D721Med (cell line): ENCODE data around the gene HELQ.
"Not testable (repeated sequence)": the region's sequence is repeated elsewhere in the genome, so short reads cannot be mapped to it uniquely, and the experiment has no call there.

Experiments used
- DNase-seq: peaks from one replicate; pipeline ENCODE4 v3.0.0; 2011; ENCODE audit warnings: low spot score; ENCODE audit not compliant: insufficient read length
- FAIRE-seq: peaks from 2 replicates; lab custom pipeline; 2011; peaks lifted over from hg19 to GRCh38; lab: Jason Lieb, UNC
- TF ChIP-seq, protein P1 (sequence below): IDR thresholded peaks from 2 replicates; pipeline ENCODE4 v1.5.1; 2012; ENCODE audit warnings: mild to moderate bottlenecking, control low read depth; ENCODE audit not compliant: insufficient read depth; ENCODE audit errors: missing control alignments

The HELQ gene

DNA sequence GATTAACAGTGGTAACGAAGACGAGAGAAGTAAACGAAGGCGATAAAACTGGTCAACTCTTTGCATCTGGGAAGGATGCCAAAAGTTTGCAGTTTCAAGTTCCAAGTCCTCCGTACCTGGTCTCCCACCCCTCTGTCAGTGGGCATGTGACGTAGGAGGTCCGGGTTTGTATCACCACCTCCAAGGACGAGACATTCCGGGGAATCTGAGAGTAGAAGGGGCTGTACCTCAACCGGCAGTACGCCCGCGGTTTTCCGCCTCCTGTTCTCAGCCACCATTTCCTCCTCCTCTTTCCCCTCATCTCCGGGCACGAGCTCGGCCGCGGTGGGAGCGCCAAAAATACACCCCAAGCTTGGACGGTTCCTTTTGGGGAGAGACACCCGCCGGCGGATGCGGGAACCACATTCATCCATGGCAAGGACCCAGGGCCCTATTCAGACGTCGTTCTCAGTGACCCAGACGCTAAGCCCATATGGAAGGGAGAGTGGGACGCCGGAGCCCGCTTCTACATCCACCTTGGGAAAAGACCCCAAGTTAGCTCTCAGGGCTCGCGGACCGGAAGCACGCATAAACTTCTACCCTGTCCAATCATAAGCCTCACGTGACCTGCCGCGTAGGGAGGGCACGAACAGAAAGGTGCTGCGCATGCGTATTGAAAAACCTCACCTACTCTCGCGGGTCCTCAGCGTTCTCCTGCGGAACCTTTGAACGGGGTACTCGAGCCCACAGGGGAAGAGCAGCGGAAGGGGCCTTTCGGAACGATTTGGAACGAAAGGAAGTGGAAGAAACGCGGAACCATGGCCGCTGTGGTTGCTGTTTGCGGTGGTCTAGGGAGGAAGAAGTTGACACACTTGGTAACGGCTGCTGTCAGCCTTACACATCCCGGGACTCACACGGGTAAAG is at the start of gene HELQ, which contains the start of gene MRPS18C:
HELQ (minus strand) TSS at position 543 of the 903 bp plus-strand sequence; CDS start at position 413, 130 bp downstream.
MRPS18C (plus strand) TSS at position 778 of the 903 bp plus-strand sequence; CDS start at position 798, 20 bp downstream.
- peak; percentile 57 for DNase-seq
- FAIRE-seq, result peak; percentile 66
- TF ChIP-seq, protein P1, sequence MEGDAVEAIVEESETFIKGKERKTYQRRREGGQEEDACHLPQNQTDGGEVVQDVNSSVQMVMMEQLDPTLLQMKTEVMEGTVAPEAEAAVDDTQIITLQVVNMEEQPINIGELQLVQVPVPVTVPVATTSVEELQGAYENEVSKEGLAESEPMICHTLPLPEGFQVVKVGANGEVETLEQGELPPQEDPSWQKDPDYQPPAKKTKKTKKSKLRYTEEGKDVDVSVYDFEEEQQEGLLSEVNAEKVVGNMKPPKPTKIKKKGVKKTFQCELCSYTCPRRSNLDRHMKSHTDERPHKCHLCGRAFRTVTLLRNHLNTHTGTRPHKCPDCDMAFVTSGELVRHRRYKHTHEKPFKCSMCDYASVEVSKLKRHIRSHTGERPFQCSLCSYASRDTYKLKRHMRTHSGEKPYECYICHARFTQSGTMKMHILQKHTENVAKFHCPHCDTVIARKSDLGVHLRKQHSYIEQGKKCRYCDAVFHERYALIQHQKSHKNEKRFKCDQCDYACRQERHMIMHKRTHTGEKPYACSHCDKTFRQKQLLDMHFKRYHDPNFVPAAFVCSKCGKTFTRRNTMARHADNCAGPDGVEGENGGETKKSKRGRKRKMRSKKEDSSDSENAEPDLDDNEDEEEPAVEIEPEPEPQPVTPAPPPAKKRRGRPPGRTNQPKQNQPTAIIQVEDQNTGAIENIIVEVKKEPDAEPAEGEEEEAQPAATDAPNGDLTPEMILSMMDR, result no peak

DNA sequence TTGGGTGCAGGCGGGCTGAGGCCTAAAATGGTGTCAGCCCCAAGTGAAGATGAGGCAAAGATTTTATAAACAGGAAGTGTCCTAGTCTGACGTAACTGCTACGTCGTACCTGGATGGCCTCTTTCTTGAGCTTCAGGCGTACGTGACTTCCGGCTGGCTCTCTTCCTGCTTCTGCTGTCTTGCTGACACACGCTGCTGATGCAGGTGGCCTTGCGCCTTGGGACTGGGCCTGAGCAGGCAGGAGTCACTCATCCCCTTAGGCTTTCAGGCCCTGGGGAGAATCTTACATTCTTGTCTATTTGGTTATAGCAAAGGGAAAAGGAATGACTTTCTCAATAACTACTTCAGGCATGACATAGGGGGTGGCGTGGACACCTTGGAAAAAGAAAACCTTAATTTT is 49.4 kb upstream of the HELQ start:
- no peak for FAIRE-seq
- TF ChIP-seq, protein P1, result no peak
- no peak for DNase-seq

DNA sequence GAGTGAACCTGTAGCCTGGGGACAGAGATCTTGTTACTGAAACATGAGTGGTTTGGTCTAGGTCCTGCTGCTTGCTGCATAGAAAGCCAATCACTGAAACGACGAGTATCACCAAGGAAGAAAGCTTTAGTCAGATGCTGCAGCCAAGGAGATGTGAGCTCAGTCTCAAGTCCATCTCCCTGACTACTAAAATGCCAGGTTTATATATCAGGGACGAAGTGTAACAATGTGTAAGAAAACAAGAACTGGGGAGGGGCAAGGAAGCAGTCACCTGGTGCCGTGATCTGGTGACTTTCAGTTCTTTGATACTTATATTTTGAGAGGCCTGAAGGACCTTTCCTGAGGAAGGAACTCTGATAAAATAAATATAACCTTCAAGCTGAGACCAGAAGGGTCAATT is 48.9 kb upstream of the HELQ start:
- FAIRE-seq (no peak), DNase-seq (no peak)

DNA sequence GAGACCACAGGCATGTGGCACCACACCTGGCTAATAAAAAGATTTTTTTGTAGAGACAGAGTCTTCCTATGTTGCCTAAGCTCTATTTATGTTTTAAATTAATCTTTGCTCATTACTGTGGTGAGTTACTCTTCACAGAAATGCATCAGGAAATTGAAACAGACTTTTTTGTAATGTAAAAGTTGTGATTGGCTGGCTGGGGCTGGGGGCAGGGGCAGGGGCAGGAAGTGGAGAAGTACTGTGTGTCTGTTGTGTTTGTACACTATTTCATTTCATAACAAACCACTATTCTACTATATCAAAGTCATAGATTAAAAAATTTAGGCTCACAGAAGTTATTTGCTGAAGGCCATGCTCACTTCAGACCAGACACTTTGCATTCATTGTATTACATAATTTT is 48.4 kb upstream of the HELQ start:
- TF ChIP-seq, protein P1, result no peak

More for the DNA sequence above, 48.9 kb upstream of the HELQ start:
- TF ChIP-seq, protein P1, result no peak

DNA sequence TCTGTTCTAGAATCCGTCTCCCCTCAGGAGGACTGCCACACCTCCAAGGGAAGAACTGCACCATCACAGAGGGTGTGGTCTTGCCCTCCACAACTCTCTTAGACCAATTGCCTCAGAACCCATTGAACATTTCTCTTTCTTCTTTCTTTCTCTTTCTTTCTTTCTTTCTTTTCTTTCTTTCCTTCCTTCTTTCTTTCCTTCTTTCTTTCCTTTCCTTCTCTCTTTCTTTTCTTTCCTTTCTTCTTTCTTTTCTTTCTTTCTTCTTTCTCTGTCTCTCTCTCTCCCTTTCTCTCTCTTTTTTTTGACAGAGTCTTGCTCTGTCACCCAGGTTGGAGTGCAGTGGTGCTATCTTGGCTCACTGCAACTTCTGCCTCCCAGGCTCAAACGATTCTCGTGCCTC is 46.0 kb upstream of the HELQ start:
- DNase-seq, FAIRE-seq: not testable (repeated sequence)

More for the DNA sequence above, 48.4 kb upstream of the HELQ start:
- FAIRE-seq (no peak), DNase-seq (no peak)

- no peak for DNase-seq
- no peak for FAIRE-seq
- TF ChIP-seq, protein P1, result no peak
Observed at GRCh38 chr4:83498187-83498586, 42.6 kb upstream of the HELQ start.

DNA sequence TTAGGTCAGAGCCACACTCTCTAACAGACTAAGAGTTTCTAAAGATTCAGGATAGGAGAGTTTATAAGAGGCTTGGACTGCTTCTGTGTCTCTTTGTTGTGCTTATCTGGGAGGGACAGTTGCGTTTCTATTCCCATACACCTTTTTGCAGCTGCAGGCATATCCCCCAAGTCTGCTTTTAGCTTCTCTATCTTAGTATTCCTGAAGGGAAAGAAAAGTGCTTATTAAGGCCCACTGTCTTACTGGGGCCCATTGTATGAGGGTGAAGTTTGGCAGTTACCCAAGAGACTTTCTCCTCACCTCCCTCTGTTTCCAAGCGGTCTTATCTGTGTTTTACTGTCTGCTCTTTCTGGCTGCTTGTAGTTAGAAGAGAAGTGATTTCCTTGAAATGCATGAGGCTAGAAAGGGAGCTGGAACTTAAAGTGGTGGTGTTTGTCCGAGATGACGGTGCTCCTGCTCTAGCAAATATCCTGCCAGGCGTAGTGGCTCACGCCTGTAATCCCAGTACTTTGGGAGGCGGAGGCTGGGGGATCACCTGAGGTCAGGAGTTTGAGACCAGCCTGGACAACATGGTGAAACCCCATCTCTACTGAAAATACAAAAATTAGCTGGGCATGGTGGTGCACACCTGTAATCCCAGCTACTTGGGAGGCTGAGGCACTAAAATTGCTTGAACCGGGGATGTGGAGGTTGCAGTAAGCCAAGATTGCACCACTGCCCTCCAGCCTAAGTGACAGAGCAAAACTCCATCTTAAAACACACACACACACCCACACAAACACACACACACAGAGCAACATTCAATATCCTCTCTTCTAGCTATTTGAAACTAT is 40.7 kb upstream of the HELQ start:
- FAIRE-seq, DNase-seq: not testable (repeated sequence)
